HG03039 (cell line): ENCODE measurements around the gene ALKBH5.

ENCODE experiments used
- ATAC-seq: cut with Tn5 transposase; IDR thresholded peaks from one replicate; pipeline ENCODE4 v1.9.1; 2021; ENCODE audit warnings: mild to moderate bottlenecking, moderate library complexity; ENCODE audit not compliant: unreplicated experiment

ALKBH5 gene

GRCh38 chr17:18157354-18157985, 26.2 kb upstream of the ALKBH5 start:
- no peak for ATAC-seq

DNA sequence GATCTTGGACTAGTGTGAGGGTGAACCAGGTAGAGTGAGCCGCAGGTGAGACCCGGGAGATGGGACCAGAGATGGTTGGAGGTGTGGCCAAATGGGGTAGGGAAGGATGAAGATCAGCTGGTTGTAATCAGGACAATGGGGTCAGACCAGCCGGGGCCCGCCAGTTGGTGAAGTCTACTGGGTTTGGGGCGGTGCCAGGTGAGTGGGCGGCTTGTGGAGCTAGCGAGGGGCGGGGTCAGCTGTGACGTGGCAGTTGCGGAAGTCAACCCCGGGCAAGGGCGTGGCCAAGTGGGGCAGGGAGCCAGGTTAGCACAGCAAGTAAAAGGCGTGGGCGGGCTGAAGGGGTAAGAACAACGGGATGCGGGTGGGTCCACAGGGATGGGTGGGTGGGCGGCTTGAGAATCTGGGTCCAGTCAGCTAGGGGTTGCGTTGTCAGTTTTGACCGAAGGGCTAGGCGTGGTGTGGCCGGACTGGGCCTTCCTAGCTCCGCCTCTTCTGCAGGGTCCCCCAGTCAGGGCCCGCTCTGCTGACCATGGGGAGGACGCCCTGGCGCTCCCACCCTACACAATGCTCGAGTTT, 25.5 kb upstream of the ALKBH5 start:
- ATAC-seq: no peak

- ATAC-seq: no peak
Measured at GRCh38 chr17:18159551-18160120, 24.0 kb upstream of the ALKBH5 start.

- no peak for ATAC-seq
Measured at GRCh38 chr17:18160128-18160856, 23.3 kb upstream of the ALKBH5 start.

- no peak for ATAC-seq
Measured at GRCh38 chr17:18161207-18162145, 22.2 kb upstream of the ALKBH5 start.

DNA sequence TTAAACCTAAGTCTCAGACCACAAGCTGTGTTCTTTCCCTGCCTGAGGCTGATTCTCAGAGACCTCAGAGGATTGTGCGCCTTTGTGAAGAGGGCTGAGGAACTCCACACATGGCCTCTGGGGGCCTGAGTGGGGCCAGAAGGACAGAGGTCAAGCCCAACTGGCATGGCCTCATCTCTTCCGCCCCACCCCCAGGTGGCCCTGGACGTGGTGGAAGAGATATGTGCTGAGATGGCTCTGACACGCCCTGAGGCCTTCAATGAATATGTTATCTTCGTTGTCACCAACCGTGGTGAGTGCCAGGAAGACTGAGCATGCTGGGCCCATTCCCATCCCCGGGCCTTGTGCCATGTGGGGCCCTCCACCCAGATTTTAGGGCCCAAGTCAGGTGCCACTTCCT, 20.1 kb upstream of the ALKBH5 start:
- no peak for ATAC-seq

GRCh38 chr17:18166894-18167293, 16.7 kb upstream of the ALKBH5 start:
- no peak for ATAC-seq

GRCh38 chr17:18167421-18167820, 16.2 kb upstream of the ALKBH5 start:
- ATAC-seq: no peak

DNA sequence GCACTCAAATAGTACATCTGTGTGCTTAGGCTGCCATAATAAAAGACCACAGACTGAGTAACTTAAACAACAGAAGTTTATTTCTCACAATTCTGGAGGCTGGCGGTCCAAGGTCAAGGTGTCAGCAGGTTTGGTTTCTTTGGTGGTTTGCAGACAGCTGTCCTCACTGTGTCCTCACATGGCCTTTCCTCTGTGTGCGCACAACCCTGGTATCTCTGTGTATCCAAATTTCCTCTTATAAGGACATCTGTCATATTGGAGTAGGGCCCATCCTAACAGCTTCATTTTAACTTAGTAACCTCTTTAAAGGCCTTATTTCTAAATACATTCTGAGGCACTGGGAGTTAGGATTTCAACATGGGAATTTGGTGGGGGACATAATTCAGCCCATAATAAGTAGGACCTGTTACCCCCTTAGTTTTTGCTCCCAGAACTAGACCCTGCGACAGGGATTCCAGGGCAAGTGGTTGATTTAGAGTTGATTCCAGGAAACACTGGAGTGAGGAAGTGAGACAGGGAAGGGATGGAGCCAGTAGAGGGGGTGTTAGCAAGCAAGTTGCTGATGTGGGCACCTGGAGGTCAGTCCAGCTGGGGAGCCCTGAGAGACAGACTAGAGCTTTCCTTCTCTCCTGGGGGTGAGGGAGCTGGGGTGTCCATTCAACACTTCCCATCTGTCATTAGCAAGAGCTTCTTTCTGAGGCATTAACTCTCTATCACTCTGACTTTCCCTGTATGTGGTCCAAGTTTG, 10.9 kb upstream of the ALKBH5 start:
- no peak for ATAC-seq

DNA sequence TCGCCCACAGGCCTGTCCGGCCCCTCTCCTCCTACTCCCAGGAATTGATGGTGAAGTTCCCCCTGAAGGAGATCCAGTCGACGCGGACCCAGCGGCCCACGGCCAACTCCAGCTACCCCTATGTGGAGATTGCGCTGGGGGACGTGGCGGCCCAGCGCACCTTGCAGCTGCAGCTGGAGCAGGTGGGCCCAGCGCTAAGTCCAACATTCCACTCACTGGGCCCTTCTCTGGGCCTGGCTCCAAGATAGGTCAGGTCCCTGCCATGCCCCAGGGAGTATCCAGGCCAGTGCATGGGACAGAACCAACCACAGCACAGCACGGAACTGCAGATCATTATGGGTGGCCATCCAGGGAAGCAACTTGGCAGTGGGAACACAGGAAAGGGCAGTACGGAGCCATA, 9.9 kb upstream of the ALKBH5 start:
- no peak for ATAC-seq

GRCh38 chr17:18176176-18176575, 7.5 kb upstream of the ALKBH5 start:
- ATAC-seq: no peak

DNA sequence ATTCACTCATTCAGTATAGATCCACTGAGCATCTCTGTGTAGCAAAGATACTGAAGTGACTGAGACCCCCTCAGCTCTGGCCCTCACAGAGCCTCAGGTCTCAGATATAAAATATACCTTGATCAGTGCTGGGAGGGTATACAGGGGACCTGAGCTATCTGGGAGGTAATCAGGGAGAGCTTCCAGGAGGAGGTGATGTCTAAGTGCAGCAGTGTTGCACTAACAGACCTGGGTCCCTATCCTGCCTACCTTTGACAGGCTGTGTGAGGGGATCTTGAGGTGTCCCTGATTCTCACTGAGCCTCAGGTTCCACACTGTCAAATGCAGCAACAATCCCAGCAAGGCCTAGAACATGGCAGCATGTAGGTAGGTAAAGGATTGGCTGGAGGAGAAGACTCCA, 6.5 kb upstream of the ALKBH5 start:
- ATAC-seq: no peak

DNA sequence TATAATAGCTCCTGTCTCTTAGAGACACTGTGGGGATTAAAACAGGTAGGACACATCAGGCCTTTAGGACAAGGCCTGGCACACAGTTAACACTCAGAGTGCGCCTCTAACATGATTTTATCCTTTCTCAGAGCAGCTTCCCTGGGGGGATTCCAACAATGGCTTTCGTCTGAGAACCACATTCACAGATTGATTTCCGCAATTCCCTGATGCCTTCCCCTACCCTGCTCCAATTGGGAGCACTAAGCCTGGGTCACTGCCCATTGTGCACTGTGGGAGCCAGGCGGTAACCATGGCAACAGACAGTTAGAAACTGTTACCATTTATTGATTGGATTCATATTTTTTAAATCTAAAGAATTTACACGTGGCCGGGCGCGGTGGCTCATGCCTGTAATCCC, 5.9 kb upstream of the ALKBH5 start:
- no peak for ATAC-seq

DNA sequence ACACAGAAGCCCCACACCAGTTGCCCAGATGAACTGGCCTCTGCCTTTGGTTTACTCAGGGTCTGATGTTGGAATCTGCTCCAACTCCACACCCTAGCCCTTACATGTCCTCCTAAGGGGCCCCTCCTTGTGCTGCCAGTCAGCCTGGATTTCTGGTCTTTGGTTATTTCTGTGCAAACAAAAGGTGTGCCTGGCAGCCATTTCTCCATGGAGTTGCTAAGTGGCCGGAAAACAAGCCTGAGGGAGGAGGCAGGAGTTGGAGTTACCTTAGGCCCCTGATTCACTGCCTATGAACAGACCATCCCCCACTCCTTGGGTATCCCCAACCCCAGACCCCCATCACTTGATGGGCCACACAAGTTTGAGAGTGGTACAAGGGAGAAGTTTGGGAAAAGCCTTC, 4.4 kb upstream of the ALKBH5 start:
- ATAC-seq: no peak

DNA sequence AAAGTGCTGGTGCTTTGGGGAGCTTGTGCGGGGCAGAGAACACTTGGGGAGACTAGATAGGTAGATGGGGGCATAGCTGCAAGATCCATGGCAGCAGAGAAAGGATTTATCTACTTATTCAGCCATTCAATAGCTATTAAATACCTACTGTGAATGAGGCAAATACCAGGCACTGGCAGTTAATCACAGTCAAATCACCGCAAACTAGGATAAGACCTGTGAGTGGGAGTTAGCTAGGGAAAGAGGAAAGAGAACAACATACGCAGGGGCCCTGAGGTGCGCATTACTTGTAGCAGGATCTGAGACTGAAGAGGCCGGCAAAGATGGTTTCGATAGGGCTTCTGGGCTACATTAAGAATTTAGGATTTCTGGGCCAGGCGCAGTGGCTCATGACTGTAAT, 3.8 kb upstream of the ALKBH5 start:
- no peak for ATAC-seq

DNA sequence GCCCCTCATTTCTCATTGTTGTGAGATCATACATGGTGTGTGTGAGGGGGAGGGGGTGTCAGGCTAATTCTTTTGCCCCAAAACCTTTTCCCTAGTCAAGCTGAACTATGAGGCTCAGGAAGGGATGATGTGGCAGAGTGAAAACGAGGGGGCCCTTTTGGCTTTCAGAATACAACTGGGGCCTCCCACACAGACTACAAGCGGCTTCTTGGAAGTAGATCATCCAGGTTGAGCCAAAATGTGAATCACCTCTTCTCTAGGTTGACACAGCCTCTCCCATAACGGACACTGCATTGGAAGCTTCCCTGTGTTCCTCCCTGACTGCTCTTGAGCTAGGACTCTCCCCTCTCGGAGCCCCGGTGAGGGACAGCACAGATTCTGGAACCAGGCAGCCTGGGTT, 2.3 kb upstream of the ALKBH5 start:
- ATAC-seq: no peak

DNA sequence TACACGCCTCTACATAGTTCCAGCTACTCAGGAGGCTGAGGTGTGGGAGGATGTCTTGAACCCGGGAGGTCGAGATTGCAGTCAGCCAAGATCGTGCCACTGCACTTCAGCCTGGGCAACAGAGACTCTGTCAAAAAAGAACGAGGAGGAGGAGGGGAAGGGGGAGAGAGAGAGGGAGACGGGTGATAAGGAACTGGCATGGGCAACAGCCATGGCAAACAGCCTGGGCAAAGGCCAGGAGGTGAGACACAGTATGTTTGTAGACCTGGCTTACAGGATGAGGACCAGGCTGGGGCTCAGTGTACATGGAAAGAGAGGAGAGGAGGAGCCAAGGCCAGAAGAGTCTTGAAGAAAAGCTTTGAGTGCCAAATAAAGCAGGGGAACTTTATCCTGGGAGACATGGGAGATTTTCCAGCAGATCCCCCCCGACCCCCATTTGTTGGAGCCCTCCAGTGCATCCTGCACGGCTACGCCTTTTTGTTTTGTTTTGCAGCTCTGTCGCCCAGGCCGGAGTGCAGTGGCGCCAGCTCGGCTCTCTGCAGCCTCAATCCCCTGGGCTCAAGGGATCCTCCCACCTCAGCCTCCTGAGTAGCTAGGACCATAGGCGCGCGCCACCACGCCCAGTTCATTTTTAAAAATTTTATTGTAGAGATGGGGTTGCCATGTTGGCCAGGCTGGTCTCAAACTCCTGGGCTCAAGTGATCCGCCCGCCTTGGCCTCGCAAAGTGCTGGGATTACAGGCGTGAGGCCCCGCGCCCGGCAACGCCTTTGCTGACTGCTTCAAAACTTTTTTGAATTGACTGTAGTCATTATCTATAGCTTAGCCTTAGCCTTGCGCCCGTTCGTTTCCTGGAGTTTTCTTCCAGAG, 1.3 kb upstream of the ALKBH5 start:
- no peak for ATAC-seq

DNA sequence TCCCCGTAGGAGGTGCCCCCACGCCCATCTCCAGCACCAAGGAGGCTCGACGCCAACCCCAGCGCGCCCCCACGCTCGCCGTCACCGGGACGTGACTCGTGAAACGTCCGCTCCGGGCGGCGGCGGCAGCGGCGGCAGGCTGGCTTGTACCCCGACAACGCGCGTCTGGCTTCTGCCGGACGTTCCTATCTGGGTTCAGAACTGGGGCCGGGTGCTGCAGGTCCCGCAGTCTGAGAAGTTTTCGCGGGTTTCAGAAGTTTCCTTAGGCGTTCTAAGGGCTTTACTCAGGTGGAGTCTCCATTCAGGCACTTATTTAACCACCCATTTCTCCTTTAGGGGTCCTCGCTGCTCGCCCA, 672 bp upstream of the ALKBH5 start:
- ATAC-seq: peak; percentile 39
